Keratinocyte (primary cell): ENCODE measurements around the gene TRIM9.

Experiments used
- EZH2 ChIP-seq: IDR thresholded peaks from one replicate; pipeline ENCODE4 v1.6.1; 2012; ENCODE audit warnings: inconsistent platforms, mild to moderate bottlenecking, low read length, moderate library complexity
- TF ChIP-seq, protein P1 (sequence below), 3 experiments: IDR thresholded peaks in 1 of 3; conservative IDR thresholded peaks in 1 of 3; optimal IDR thresholded peaks in 1 of 3; 2 replicates in 2 of 3; 3 replicates in 1 of 3; pipeline versions ENCODE3 to v1.5.1; 2011; ENCODE audit warnings: low read length in 3 of 3, mild to moderate bottlenecking in 3 of 3, moderate library complexity in 2 of 3, control low read depth in 1 of 3, inconsistent platforms in 1 of 3; ENCODE audit not compliant: insufficient read depth in 2 of 3; ENCODE audit errors: extremely low read depth in 1 of 3

DNA sequence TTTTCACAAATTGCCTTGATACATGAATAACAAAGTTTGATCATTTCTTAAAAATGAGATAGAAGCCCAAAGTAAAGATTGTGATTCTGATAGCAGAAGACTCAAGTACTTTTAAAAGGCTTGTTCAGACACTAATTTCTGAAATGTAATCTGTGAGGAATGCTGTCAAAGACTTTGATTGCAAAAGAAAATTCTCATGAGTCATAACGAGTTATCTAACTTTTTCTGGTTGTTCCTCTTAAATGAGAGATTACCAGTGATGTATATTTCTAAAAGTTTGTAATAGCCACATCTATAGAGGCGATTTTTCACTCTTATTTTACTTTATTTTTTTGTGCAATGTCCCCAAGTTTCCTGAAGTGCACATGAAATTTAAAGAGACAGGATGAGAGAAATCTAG is 157.6 kb downstream of the TRIM9 start:
- TF ChIP-seq, protein P1, sequence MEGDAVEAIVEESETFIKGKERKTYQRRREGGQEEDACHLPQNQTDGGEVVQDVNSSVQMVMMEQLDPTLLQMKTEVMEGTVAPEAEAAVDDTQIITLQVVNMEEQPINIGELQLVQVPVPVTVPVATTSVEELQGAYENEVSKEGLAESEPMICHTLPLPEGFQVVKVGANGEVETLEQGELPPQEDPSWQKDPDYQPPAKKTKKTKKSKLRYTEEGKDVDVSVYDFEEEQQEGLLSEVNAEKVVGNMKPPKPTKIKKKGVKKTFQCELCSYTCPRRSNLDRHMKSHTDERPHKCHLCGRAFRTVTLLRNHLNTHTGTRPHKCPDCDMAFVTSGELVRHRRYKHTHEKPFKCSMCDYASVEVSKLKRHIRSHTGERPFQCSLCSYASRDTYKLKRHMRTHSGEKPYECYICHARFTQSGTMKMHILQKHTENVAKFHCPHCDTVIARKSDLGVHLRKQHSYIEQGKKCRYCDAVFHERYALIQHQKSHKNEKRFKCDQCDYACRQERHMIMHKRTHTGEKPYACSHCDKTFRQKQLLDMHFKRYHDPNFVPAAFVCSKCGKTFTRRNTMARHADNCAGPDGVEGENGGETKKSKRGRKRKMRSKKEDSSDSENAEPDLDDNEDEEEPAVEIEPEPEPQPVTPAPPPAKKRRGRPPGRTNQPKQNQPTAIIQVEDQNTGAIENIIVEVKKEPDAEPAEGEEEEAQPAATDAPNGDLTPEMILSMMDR (optimal IDR thresholded peaks at IDR 0.05 in 1 of 3, IDR thresholded peaks at IDR 0.05 in 1 of 3, conservative IDR thresholded peaks at IDR 0.05 in 1 of 3; ENCODE audit: extremely low read depth in 1 of 3, insufficient read depth in 2 of 3, low read length in 3 of 3): no peak
- no peak for TF ChIP-seq EZH2
